ENCODE measurements around the gene TEAD1.

GRCh38 chr11:12768726-12769673 is 94.8 kb downstream of the TEAD1 start:
- TF ChIP-seq, protein P1, sequence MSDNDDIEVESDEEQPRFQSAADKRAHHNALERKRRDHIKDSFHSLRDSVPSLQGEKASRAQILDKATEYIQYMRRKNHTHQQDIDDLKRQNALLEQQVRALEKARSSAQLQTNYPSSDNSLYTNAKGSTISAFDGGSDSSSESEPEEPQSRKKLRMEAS (IDR thresholded peaks at IDR 0.05) = no peak
- no peak for TF ChIP-seq RAD21 (IDR thresholded peaks at IDR 0.05)
- TF ChIP-seq CTCF (IDR thresholded peaks at IDR 0.05; ENCODE audit: low read depth, low read length, missing input control) = no peak

Measured in liver (tissue), 3 donors.